NT2/D1 (cell line): ENCODE measurements around the gene CYP4F3.

Source experiments
- SUZ12 ChIP-seq: IDR thresholded peaks from 2 replicates; pipeline ENCODE4 v1.6.1; 2011; ENCODE audit not compliant: insufficient read length, insufficient read depth; ENCODE audit errors: extremely low read depth
- YY1 ChIP-seq: IDR thresholded peaks from 2 replicates; pipeline ENCODE4 v1.6.1; 2011; ENCODE audit not compliant: insufficient read length, insufficient read depth
- ZNF274 ChIP-seq: IDR thresholded peaks from 2 replicates; pipeline ENCODE4 v1.6.1; 2011; ENCODE audit warnings: mild to moderate bottlenecking, low read depth, low read length

GRCh38 chr19:15623711-15624318, 16.9 kb upstream of the CYP4F3 start:
- TF ChIP-seq ZNF274, result no peak
- no peak for TF ChIP-seq SUZ12
- no peak for TF ChIP-seq YY1
